ENCODE measurements around the gene SLC45A2. TPM values are rescaled to one million over a fixed set of nuclear protein-coding genes. Genes with fewer than 3 reads are reported as not detected.

Gene SLC45A2
- total and polyA plus RNA-seq, 9 of the 15 experiments (the other 6 are each of a cell fraction or from before 2014, with no cell fraction given), result 0.03 to 0.29 (median 0.14) TPM; not detected in 4

- TF ChIP-seq CUX1 (CRISPR knock-in tag; IDR thresholded peaks at IDR 0.05) (no peak), DMBX1 (CRISPR knock-in tag; IDR thresholded peaks at IDR 0.05; ENCODE audit: borderline replicate concordance) (no peak), CREB3L1 (IDR thresholded peaks at IDR 0.05; ENCODE audit: borderline replicate concordance, low read depth) (no peak), RFX5 (IDR thresholded peaks at IDR 0.05; ENCODE audit: low read depth, low read length) (no peak), ZNF609 (CRISPR knock-in tag; IDR thresholded peaks at IDR 0.05; ENCODE audit: borderline replicate concordance) (no peak), ZNF197 (CRISPR knock-in tag; IDR thresholded peaks at IDR 0.05; ENCODE audit: low read depth) (no peak), ATF1 (CRISPR knock-in tag; IDR thresholded peaks at IDR 0.05) (no peak), ATF1 (tag; IDR thresholded peaks at IDR 0.05) (no peak), HOXB6 (CRISPR knock-in tag; IDR thresholded peaks at IDR 0.05; ENCODE audit: borderline replicate concordance) (no peak), NFXL1 (CRISPR knock-in tag; IDR thresholded peaks at IDR 0.05) (no peak), BCL6 (CRISPR knock-in tag; IDR thresholded peaks at IDR 0.05) (no peak), ZNF766 (CRISPR knock-in tag; conservative IDR thresholded peaks at IDR 0.05) (0 out of 2 replicates have a peak, but pooled peaks have one; percentile 53)
Observed at GRCh38 chr5:33994845-33995244, 10.4 kb upstream of the SLC45A2 start (continued).

Measured in K562 (cell line).